H9 (cell line): ENCODE data around the gene PARVB. TPM values are rescaled to one million over a fixed set of nuclear protein-coding genes. Genes with fewer than 3 reads are reported as not detected.

Experiments used
- DNase-seq: peaks from one replicate; pipeline ENCODE4 v3.0.0-alpha.2; 2017
- H2AFZ ChIP-seq: one replicate; pipeline ENCODE4 v1.6.1; 2013; ENCODE audit warnings: mild to moderate bottlenecking, low read length, control low read depth, moderate library complexity
- H2AK5ac ChIP-seq: 2 replicates; pipeline ENCODE4 v1.6.1; 2013; ENCODE audit warnings: low read length, control low read depth, mixed read lengths; ENCODE audit not compliant: insufficient read length
- H2BK120ac ChIP-seq: one replicate; pipeline ENCODE4 v1.6.1; 2013; ENCODE audit warnings: low read depth, mild to moderate bottlenecking, low read length, control low read depth, inconsistent platforms; ENCODE audit not compliant: poor library complexity, severe bottlenecking
- H2BK12ac ChIP-seq: 2 replicates; pipeline ENCODE4 v1.6.1; 2013; ENCODE audit warnings: low read length, control low read depth, mixed read lengths, low read depth; ENCODE audit not compliant: insufficient read length
- H2BK15ac ChIP-seq: 2 replicates; pipeline ENCODE4 v1.6.1; 2013; ENCODE audit warnings: low read depth, low read length, control low read depth
- H2BK20ac ChIP-seq: one replicate; pipeline ENCODE4 v1.6.1; 2013; ENCODE audit warnings: low read depth, mild to moderate bottlenecking, low read length, control low read depth, inconsistent platforms; ENCODE audit not compliant: poor library complexity, severe bottlenecking
- H2BK5ac ChIP-seq: 2 replicates; pipeline ENCODE4 v1.6.1; 2013; ENCODE audit warnings: low read length, control low read depth, mixed read lengths; ENCODE audit not compliant: insufficient read length
- H3K14ac ChIP-seq: 2 replicates; pipeline ENCODE4 v1.6.1; 2013; ENCODE audit warnings: low read length, control low read depth; ENCODE audit not compliant: insufficient read depth
- H3K18ac ChIP-seq: 2 replicates; pipeline ENCODE4 v1.6.1; 2013; ENCODE audit warnings: low read depth, mild to moderate bottlenecking, mixed read lengths, low read length, control low read depth; ENCODE audit not compliant: insufficient read length
- H3K23ac ChIP-seq: 2 replicates; pipeline ENCODE4 v1.6.1; 2013; ENCODE audit warnings: low read length, control low read depth, mixed read lengths, low read depth; ENCODE audit not compliant: insufficient read length
- H3K23me2 ChIP-seq: 2 replicates; pipeline ENCODE4 v1.6.1; 2013; ENCODE audit warnings: low read depth, mild to moderate bottlenecking, mixed read lengths, low read length, control low read depth; ENCODE audit not compliant: insufficient read length, poor library complexity, severe bottlenecking
- H3K27ac ChIP-seq: 2 replicates; pipeline ENCODE4 v1.5.1; 2013; ENCODE audit warnings: low read length, control low read depth, mixed read lengths, low read depth; ENCODE audit not compliant: insufficient read length
- H3K27me3 ChIP-seq: 2 replicates; pipeline ENCODE4 v1.6.1; 2013; ENCODE audit warnings: low read length, control low read depth, inconsistent platforms; ENCODE audit not compliant: insufficient read depth
- H3K4ac ChIP-seq: 2 replicates; pipeline ENCODE4 v1.6.1; 2013; ENCODE audit warnings: low read depth, mild to moderate bottlenecking, control low read depth, inconsistent platforms, low read length, moderate library complexity
- H3K4me1 ChIP-seq: 2 replicates; pipeline ENCODE4 v1.6.1; 2013; ENCODE audit warnings: low read length, control low read depth, inconsistent platforms; ENCODE audit not compliant: insufficient read depth
- H3K4me2 ChIP-seq: 2 replicates; pipeline ENCODE4 v1.6.1; 2013; ENCODE audit warnings: low read length, control low read depth, mixed read lengths; ENCODE audit not compliant: insufficient read length, insufficient read depth
- H3K56ac ChIP-seq: 2 replicates; pipeline ENCODE4 v1.6.1; 2013; ENCODE audit warnings: low read depth, mild to moderate bottlenecking, mixed read lengths, low read length, control low read depth; ENCODE audit not compliant: insufficient read length
- H3K79me1 ChIP-seq: 2 replicates; pipeline ENCODE4 v1.6.1; 2013; ENCODE audit warnings: low read depth, mild to moderate bottlenecking, moderate library complexity, low read length, control low read depth, inconsistent platforms; ENCODE audit not compliant: insufficient read depth, poor library complexity, severe bottlenecking
- H3K79me2 ChIP-seq: 2 replicates; pipeline ENCODE4 v1.6.1; 2013; ENCODE audit warnings: low read length, control low read depth, inconsistent platforms; ENCODE audit not compliant: insufficient read depth
- H3K9ac ChIP-seq: 2 replicates; pipeline ENCODE4 v1.6.1; 2013; ENCODE audit warnings: low read length, control low read depth, mixed read lengths; ENCODE audit not compliant: insufficient read length; ENCODE audit errors: extremely low read depth
- H3K9me3 ChIP-seq: one replicate; pipeline ENCODE4 v1.6.1; 2013; ENCODE audit warnings: low read depth, low read length, inconsistent platforms; ENCODE audit not compliant: control insufficient read depth
- H3T11ph ChIP-seq: one replicate; pipeline ENCODE4 v1.6.1; 2013; ENCODE audit warnings: mild to moderate bottlenecking, low read length, control low read depth, inconsistent platforms
- H4K20me1 ChIP-seq: one replicate; pipeline ENCODE4 v1.6.1; 2013; ENCODE audit not compliant: control insufficient read depth, insufficient read length, insufficient read depth
- H4K5ac ChIP-seq: 2 replicates; pipeline ENCODE4 v1.6.1; 2013; ENCODE audit warnings: low read depth, mild to moderate bottlenecking, mixed read lengths, low read length, control low read depth; ENCODE audit not compliant: insufficient read length
- H4K8ac ChIP-seq: replicated peaks from 2 replicates; pipeline ENCODE4 v1.6.1; 2013; ENCODE audit warnings: low read length, control low read depth, mixed read lengths, low read depth; ENCODE audit not compliant: insufficient read length
- H4K91ac ChIP-seq: 2 replicates; pipeline ENCODE4 v1.6.1; 2013; ENCODE audit warnings: low read depth, mild to moderate bottlenecking, moderate library complexity, mixed read lengths, low read length, control low read depth; ENCODE audit not compliant: insufficient read length
- H3K27ac Mint-ChIP-seq, 3 experiments: 2 replicates in 2 of 3; 3 replicates in 1 of 3; pipeline ENCODE4 v1.8.0; 2020 to 2021; ENCODE audit warnings: mixed read lengths in 3 of 3, mild to moderate bottlenecking in 1 of 3, moderate library complexity in 1 of 3
- H3K27me3 Mint-ChIP-seq: 2 replicates; pipeline ENCODE4 v1.8.0; 2021; ENCODE audit warnings: low read depth, mild to moderate bottlenecking, moderate library complexity, mixed read lengths
- H3K36me3 Mint-ChIP-seq, 3 experiments: 2 replicates in 2 of 3; 3 replicates in 1 of 3; pipeline ENCODE4 v1.8.0; 2020 to 2021; ENCODE audit warnings: low read depth in 3 of 3, mixed read lengths in 3 of 3; ENCODE audit not compliant: insufficient read depth in 1 of 3
- H3K4me1 Mint-ChIP-seq, 2 experiments: 2 replicates each; pipeline ENCODE4 v1.8.0; 2020; ENCODE audit warnings: mixed read lengths in 2 of 2
- H3K4me3 Mint-ChIP-seq, 2 experiments: 2 replicates in 1 of 2; 3 replicates in 1 of 2; pipeline ENCODE4 v1.8.0; 2020 to 2021; ENCODE audit warnings: mild to moderate bottlenecking in 2 of 2, mixed read lengths in 2 of 2, moderate library complexity in 1 of 2
- H3K9me3 Mint-ChIP-seq, 2 experiments: 2 replicates in 1 of 2; 3 replicates in 1 of 2; pipeline ENCODE4 v1.8.0; 2020; ENCODE audit warnings: mild to moderate bottlenecking in 2 of 2, mixed read lengths in 2 of 2, moderate library complexity in 1 of 2
- CTCF ChIP-seq: fragments of 200-600 bp; sonication (generic); conservative IDR thresholded peaks from 3 replicates; pipeline ENCODE4 v1.8.0; 2021; ENCODE audit warnings: antibody characterized with exemption, mild to moderate bottlenecking
- WGBS: extraction: QIAGEN DNeasy Blood & Tissue Kit; methylation state at CpG from one replicate; pipeline ENCODE4 v1.1.7; 2013; ENCODE audit warnings: missing lambda C conversion rate, low lambda C conversion rate, mixed read lengths; ENCODE audit not compliant: insufficient read length; ENCODE audit errors: extremely low coverage; 5-methylcytosine and 5-hydroxymethylcytosine counted together
- total RNA-seq: library from RNA; stranded (reverse); gene quantifications from 2 replicates; pipeline ENCODE4 v1.2.1, GENCODE V29; 2021

PARVB gene
- total RNA-seq, 1 experiment from 2014 or later = 15.6 TPM

- Histone ChIP-seq H2BK12ac (no peak overlapping the region), H4K8ac (no peak overlapping the region), H3K27me3 (no peaks in the 10 kb centered on the region), H3K9me3 (no peaks in the 10 kb centered on the region), H3K9ac (no peak overlapping the region), H3K18ac (peak overlapping the region; percentile 96), H3K4ac (no peak overlapping the region), H2BK20ac (no peak overlapping the region), H4K20me1 (no peaks in the 10 kb centered on the region), H3K56ac (no peak overlapping the region), H4K91ac (no peak overlapping the region), H3K14ac (peak overlapping the region; percentile 97), H3K79me1 (no peaks in the 10 kb centered on the region), H4K5ac (no peak overlapping the region), H3K4me1 (no peaks in the 10 kb centered on the region; the same call in 1 of the 2 replicates), H2BK120ac (no peak overlapping the region), H3K4me2 (peak overlapping the region; percentile 51), H3K23ac (no peak overlapping the region), H2AFZ (no peak overlapping the region), H2BK15ac (no peak overlapping the region), H3K27ac (no peak overlapping the region), H2AK5ac (no peak overlapping the region), H2BK5ac (no peak overlapping the region), H3K23me2 (peaks cover 8% of the 10 kb centered on the region), H3K79me2 (no peaks in the 10 kb centered on the region), H3T11ph (no peak overlapping the region)
- no CpG with 5 or more reads among the region's 54 CpGs for WGBS
- H3K9me3 Mint-ChIP-seq = no peaks in the 10 kb centered on the region; a peak in 1 of 5 replicates
- TF ChIP-seq CTCF = no peak
- peaks cover 12% of the 10 kb centered on the region for H3K27me3 Mint-ChIP-seq
- peak; percentile 42 for DNase-seq
- peak overlapping the region; percentile 72 to 80 for H3K4me3 Mint-ChIP-seq
- no peaks in the 10 kb centered on the region for H3K36me3 Mint-ChIP-seq
- H3K27ac Mint-ChIP-seq = no peak overlapping the region
- H3K4me1 Mint-ChIP-seq = peaks cover 24 to 32% of the 10 kb centered on the region in 2 experiments
These were observed 456 bp upstream of the PARVB start for GRCh38 chr22:44023404-44024287.
